Skeletal muscle tissue (tissue), 4 donors: Measurements from ENCODE around the gene ERAL1. TPM values are rescaled to one million over a fixed set of nuclear protein-coding genes. Genes with fewer than 3 reads are reported as not detected.

ENCODE experiments used
- H3K27ac ChIP-seq: one replicate; pipeline ENCODE4 v1.7.0; 2013; ENCODE audit warnings: mild to moderate bottlenecking, low read depth, low read length, inconsistent platforms
- H3K27me3 ChIP-seq, 3 donors: one replicate each; pipeline ENCODE4 v1.7.0; 2013; ENCODE audit warnings: low read length in 3 of 3; ENCODE audit not compliant: control insufficient read depth in 3 of 3, insufficient read depth in 3 of 3
- H3K36me3 ChIP-seq, 3 donors: one replicate each; pipeline ENCODE4 v1.7.0; 2013; ENCODE audit warnings: low read length in 3 of 3; ENCODE audit not compliant: control insufficient read depth in 3 of 3, insufficient read depth in 3 of 3
- H3K4me1 ChIP-seq, 3 donors: one replicate each; pipeline ENCODE4 v1.7.0; 2013; ENCODE audit warnings: low read length in 3 of 3, mild to moderate bottlenecking in 3 of 3; ENCODE audit not compliant: control insufficient read depth in 3 of 3, insufficient read depth in 3 of 3
- H3K4me3 ChIP-seq, 3 donors: one replicate each; pipeline ENCODE4 v1.7.0; 2013; ENCODE audit warnings: low read length in 3 of 3
- H3K9ac ChIP-seq, 3 donors: one replicate each; pipeline ENCODE4 v1.7.0; 2013; ENCODE audit warnings: low read length in 3 of 3, mild to moderate bottlenecking in 3 of 3, moderate library complexity in 2 of 3, low read depth in 1 of 3
- H3K9me3 ChIP-seq, 3 donors: one replicate each; pipeline ENCODE4 v1.7.0; 2013; ENCODE audit warnings: low read length in 3 of 3; ENCODE audit not compliant: control insufficient read depth in 3 of 3
- total RNA-seq: library from RNA; depleted of rRNA; stranded (reverse); fragments of >200 nt; gene quantifications from one replicate; pipeline ENCODE4 v1.2.3, GENCODE V29; 2014
- donor health status: Osteomylitis.

The ERAL1 gene
- total RNA-seq = 19.3 TPM

DNA sequence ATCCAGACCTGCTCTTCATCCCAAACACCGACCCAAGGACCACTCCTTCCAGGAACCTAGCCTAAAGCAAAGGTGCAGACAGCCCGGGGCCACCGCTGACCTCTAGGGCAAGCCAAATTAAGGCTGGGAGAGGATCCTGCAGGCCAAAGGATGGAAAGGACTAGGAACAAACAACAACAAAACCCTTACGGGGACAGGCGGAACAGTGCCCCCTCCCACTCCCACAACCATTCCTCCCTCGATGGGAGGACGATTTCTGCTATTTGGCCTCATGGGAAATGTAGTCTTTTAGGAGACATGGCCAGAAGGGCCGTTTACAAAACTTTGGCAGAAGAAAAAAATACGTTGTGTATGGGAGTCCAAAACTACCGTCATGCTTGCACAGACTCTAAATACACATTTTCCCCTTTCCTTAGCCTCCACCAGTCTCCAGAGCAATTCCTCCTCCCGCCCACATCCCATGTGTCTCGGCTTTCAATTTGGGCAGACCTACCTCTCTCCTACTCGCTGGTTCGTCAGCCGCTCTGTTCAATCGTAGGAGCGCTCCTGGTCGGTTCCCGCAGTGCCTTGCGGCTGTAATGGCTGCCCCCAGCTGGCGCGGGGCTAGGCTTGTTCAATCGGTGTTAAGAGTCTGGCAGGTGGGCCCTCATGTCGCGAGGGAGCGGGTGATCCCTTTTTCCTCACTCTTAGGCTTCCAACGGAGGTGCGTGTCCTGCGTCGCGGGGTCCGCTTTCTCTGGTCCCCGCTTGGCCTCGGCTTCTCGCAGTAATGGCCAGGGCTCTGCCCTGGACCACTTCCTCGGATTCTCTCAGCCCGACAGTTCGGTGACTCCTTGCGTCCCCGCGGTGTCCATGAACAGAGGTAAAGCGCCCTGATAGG lies at the start of gene ERAL1:
ERAL1 (plus strand) TSS at position 560 of the 879 bp plus-strand sequence; CDS start at position 579, 19 bp downstream.
- Histone ChIP-seq H3K9me3 (no peaks in the 10 kb centered on the region), H3K27ac (peak within 1 kb of the TSS; percentile 71), H3K4me3 (peak within 1 kb of the TSS; percentile 93 to 100 (median 94)), H3K4me1 (peaks cover 12 to 15% (median 12%) of the 10 kb centered on the region in 3 donors), H3K36me3 (peaks cover 20 to 21% (median 21%) of the 10 kb centered on the region in 3 donors), H3K9ac (peak within 1 kb of the TSS; percentile 89 to 97 (median 89)), H3K27me3 (no peaks in the 10 kb centered on the region)

DNA sequence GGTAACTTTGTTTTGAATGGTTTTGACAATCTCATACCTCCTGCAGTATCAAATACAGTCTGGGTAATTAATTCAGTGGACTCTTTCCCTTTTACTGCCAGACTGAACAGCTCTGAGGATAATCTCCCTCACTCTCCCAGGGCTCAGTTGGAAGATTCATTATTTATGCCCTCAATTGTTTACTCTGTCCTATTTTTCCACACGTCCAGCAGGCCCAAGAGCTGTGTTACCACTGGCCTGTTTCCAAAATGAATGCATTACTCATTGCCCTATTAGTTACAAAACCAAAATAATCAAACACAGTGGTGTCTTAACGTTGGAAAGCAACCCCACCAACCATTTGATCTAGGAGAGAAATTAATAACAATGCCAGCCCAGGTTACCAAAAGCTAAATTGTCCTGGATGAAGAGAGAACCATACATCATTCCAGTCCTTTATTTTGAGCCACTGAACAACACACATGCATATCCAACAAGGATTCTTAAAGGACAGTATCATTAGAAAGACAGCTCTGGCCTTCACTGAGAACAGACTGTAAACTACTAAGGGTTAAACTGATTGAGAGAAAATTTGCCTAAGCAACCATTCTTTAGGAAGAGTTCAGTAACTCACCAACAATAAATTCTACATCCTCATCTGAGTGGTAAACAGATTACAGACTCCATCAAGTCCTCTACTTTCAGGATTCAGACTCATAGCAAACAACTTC lies 46.7 kb upstream of the ERAL1 start:
- Histone ChIP-seq H3K9ac (peak overlapping the region in 2 of 3 donors; percentile 10 to 55), H3K27ac (peak overlapping the region; percentile 69), H3K36me3 (peaks cover 0 to 2% (median 0%) of the 10 kb centered on the region in 3 donors), H3K27me3 (no peaks in the 10 kb centered on the region), H3K4me1 (peaks cover 16 to 23% (median 22%) of the 10 kb centered on the region in 3 donors), H3K4me3 (no peak overlapping the region), H3K9me3 (no peaks in the 10 kb centered on the region)

DNA sequence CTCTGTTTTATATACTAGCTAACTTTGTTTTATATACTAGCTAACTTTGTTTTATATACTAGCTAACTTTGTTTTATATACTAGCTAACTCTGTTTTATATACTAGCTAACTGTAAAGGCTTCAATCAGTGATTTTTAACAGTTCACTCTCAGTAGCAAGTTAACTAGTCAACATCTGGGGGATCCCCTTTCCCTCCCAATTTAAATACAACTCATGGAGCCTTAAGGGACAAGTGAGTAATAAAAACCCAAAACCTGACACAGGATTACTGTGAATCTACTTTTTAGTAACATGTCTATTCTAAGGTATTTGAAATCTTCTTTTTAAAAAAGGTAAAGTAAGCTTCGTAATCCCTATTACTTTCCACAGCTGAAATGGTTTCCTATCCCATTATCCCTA lies 44.4 kb upstream of the ERAL1 start:
- H3K4me3 ChIP-seq = no peak overlapping the region
- H3K9me3 ChIP-seq = no peaks in the 10 kb centered on the region
- no peak overlapping the region for H3K27ac ChIP-seq
- no peak overlapping the region for H3K9ac ChIP-seq
- peaks cover 16 to 23% (median 22%) of the 10 kb centered on the region in 3 donors for H3K4me1 ChIP-seq
- H3K36me3 ChIP-seq = no peaks in the 10 kb centered on the region
- no peaks in the 10 kb centered on the region for H3K27me3 ChIP-seq

DNA sequence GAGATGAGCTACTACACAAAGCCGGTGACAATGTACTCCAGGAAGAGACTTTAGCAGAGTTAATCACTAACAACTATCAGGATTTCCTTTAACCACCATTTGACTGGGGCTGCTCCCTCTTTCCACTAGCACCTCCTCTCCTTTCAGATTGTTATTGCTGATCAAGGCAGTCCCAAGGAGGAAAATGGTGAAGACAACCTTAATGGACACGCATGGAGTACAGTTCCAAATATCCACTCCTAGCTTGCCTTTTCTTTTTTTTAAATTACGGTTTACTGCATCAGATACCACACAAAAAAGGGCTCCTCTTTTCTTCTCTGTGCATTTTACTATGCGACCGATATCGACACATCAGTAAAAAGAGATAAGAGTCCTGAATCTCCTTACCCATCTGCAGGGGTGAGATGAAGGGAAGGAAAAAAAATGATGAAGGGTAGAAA lies 43.1 kb upstream of the ERAL1 start:
- peaks cover 16 to 23% (median 22%) of the 10 kb centered on the region in 3 donors for H3K4me1 ChIP-seq
- no peaks in the 10 kb centered on the region for H3K36me3 ChIP-seq
- no peaks in the 10 kb centered on the region for H3K27me3 ChIP-seq
- no peaks in the 10 kb centered on the region for H3K9me3 ChIP-seq
- peak overlapping the region; percentile 92 for H3K27ac ChIP-seq
- H3K9ac ChIP-seq = peak overlapping the region; percentile 85
- H3K4me3 ChIP-seq = peak overlapping the region; percentile 83 to 94 (median 88)

DNA sequence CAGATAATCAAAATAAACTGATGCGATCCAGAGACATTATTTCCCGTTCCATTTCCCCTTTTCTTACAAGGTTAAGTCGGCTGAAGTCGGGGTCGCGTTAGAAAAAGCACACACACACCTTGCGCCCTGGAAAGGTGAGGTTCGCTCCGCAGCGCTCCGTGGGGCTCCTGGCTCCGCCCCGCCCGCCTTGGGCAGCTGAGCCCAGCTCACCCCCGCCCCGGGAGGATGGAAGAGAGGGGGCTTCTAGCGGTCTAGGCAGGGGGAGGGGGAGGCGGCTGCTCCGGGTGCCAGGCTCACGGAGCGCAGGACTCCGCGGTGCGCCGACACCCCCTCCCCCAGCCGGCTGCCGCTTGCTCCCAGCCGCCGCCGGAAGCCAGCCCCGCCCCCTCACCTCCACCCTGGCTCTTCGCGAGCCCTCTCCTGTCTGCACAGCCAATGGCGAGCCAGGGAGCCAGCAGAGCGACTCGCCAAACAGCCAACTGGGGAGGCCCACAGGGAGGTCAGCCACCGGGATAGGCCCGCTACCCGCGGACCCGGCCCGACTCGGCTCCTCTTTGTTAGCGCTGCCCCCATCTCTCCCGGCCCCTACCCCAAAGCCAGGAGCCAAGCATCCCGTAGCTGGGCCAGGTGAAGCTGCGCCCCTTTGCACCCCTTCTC lies 42.6 kb upstream of the ERAL1 start:
- Histone ChIP-seq H3K4me3 (peak overlapping the region; percentile 83 to 94 (median 89)), H3K9ac (peak overlapping the region; percentile 85 to 89 (median 85)), H3K36me3 (no peaks in the 10 kb centered on the region), H3K27ac (peak overlapping the region; percentile 92), H3K9me3 (no peaks in the 10 kb centered on the region), H3K27me3 (no peaks in the 10 kb centered on the region), H3K4me1 (peaks cover 16 to 22% (median 21%) of the 10 kb centered on the region in 3 donors)

DNA sequence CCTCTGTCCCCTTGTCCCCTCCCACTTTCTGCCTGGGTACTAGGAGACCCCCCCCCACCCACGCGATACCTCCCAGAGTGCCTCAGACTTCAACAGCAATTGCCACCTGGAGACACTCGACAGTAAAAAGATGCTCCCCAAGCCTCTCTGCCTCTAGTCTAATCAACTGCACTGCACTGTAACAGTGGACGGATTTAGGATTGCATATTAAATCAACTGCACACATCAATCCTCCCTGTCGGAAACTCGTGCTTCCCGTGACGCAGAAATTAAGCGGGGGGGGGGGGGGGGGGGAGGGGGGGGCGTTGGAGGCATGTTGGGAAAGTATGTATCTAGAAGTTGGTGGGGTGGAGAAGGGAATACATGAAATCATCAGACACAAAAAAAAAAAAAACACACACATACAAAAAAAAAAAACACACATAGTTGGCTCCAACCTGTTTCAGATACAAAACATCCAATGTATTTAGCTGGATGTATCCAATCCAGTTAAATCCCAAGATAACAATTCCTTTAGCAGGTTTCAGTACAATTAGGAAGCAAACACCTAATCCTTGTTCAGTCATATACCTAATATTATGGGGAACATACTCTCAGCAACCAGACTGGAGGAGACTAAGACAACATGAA lies 42.0 kb upstream of the ERAL1 start:
- no peaks in the 10 kb centered on the region for H3K36me3 ChIP-seq
- no peaks in the 10 kb centered on the region for H3K27me3 ChIP-seq
- H3K9me3 ChIP-seq = no peaks in the 10 kb centered on the region
- H3K4me3 ChIP-seq = peak overlapping the region; percentile 83 to 94 (median 89)
- H3K4me1 ChIP-seq = peaks cover 13 to 18% (median 17%) of the 10 kb centered on the region in 3 donors
- peak overlapping the region; percentile 72 to 89 (median 83) for H3K9ac ChIP-seq
- peak overlapping the region; percentile 92 for H3K27ac ChIP-seq

DNA sequence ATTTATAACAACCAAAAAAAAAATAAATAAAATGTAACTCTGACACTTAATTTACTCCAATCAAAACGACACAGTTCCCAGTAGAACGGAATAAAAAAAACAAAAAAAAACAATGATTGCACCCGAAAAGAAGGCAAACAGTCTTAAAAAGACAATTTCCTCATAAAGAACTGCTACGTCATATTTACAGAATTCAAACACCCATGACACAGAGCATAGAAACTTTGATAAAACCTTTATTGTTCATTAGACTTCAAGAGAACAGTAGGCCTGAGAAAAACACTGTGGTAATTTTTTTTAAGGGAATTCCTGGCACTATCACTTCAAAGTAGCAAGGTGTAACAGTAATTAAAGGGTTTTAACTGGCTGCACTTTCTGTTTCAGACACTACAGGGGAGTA lies 38.3 kb upstream of the ERAL1 start:
- Histone ChIP-seq H3K27ac (no peak overlapping the region), H3K9ac (no peak overlapping the region)

DNA sequence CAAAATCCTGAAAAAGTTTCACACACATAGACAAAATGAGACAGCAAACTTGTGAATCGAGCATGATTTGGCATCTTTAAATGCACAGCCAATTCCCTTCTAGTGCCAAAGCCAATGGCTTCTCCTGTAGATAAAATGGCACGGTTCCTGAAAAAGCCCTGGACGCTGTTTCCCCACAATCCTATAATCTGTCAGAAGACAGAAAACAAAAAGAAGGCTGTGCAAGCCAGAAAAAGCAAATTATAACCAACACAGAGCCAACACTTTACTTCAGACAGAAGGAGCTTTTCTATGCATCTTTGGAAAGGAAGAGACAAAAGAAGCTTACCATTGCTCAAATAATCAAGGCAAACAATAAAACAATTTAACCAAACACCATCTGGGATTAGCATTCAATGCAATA lies 36.0 kb upstream of the ERAL1 start:
- Histone ChIP-seq H3K9ac (no peak overlapping the region), H3K9me3 (no peaks in the 10 kb centered on the region), H3K27me3 (no peaks in the 10 kb centered on the region), H3K4me3 (no peak overlapping the region), H3K27ac (no peak overlapping the region), H3K4me1 (peaks cover 0 to 4% (median 3%) of the 10 kb centered on the region in 3 donors), H3K36me3 (no peaks in the 10 kb centered on the region)

More for the DNA sequence above, 38.3 kb upstream of the ERAL1 start:
- Histone ChIP-seq H3K36me3 (no peaks in the 10 kb centered on the region), H3K4me1 (peaks cover 2 to 8% (median 6%) of the 10 kb centered on the region in 3 donors), H3K9me3 (no peaks in the 10 kb centered on the region), H3K4me3 (no peak overlapping the region), H3K27me3 (no peaks in the 10 kb centered on the region)

DNA sequence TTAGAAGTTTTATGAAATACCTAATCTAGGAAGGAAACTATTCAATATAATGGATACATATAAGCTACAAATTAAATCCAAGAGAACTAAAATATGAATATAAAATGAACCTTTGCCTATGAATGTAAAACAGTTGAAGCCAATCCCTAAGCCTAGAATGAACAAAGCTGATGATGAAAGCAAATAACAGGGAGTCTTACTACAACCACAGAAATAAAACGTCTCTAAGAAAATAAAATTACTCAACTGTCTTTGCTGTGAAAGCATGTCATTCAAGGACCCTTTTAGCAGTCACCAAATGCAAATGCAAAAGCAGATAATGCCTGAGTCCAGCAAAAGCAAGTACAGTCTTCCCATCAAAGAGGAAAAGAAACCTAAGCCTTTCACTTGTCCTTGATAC lies 35.2 kb upstream of the ERAL1 start:
- no peak overlapping the region for H3K27ac ChIP-seq
- H3K4me3 ChIP-seq = no peak overlapping the region
- H3K9ac ChIP-seq = no peak overlapping the region
- no peaks in the 10 kb centered on the region for H3K36me3 ChIP-seq
- H3K4me1 ChIP-seq = peaks cover 0 to 4% (median 3%) of the 10 kb centered on the region in 3 donors
- no peaks in the 10 kb centered on the region for H3K9me3 ChIP-seq
- no peaks in the 10 kb centered on the region for H3K27me3 ChIP-seq
